Measurements from ENCODE around the gene SLC25A42. TPM values are rescaled to one million over a fixed set of nuclear protein-coding genes. Genes with fewer than 3 reads are reported as not detected.

The SLC25A42 gene
- total and polyA plus RNA-seq, 5 experiments from 2014 or later: 6.2 to 33.6 (median 14.5) TPM

DNA sequence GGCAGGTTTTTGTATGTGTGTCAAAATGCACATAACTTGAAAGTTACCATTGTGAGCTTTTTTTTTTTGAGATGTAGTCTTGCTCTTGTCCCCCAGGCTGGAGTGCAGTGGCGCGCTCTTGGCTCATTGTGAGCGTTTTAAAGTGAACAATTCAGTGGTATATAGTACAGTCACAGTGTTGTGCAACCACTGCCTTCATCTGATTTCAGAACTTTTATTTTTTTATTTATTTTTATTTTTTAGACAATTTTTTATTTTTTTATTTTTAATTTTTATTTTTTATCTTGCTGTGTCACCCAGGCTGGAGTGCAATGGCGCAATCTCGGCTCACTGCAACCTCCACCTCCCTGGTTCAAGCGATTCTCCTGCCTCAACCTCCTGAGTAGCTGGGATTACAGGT, 15.0 kb downstream of the SLC25A42 start:
- peaks cover 21 to 38% (median 33%) of the 10 kb centered on the region in 4 donors for H3K4me1 Mint-ChIP-seq
- POLR2A ChIA-PET: interaction anchor here (0.6 kb wide), 1 partner anchor 562 kb away, joined by 5 read pairs; no protein-coding TSS in a partner anchor
- ATAC-seq (no peak), DNase-seq (no peak)
- peaks cover 0 to 33% (median 0%) of the 10 kb centered on the region in 3 donors for H3K36me3 Mint-ChIP-seq
- peak overlapping the region in 1 of 10 donors; percentile 15 for H3K27ac Mint-ChIP-seq
- no peak overlapping the region for H3K4me3 Mint-ChIP-seq
- no peaks in the 10 kb centered on the region for H3K27me3 Mint-ChIP-seq
- no peaks in the 10 kb centered on the region for H3K9me3 Mint-ChIP-seq

GRCh38 chr19:19079571-19079970, 15.8 kb downstream of the SLC25A42 start:
- peaks cover 0 to 29% (median 0%) of the 10 kb centered on the region in 3 donors for H3K36me3 Mint-ChIP-seq
- no peaks in the 10 kb centered on the region for H3K9me3 Mint-ChIP-seq
- ATAC-seq (no peak), DNase-seq (no peak)
- H3K4me1 Mint-ChIP-seq: peaks cover 20 to 32% (median 29%) of the 10 kb centered on the region in 4 donors
- no peaks in the 10 kb centered on the region for H3K27me3 Mint-ChIP-seq
- peak overlapping the region in 4 of 10 donors; percentile 35 to 74 (median 59) for H3K27ac Mint-ChIP-seq
- POLR2A ChIA-PET: no interaction called here
- H3K4me3 Mint-ChIP-seq: no peak overlapping the region

DNA sequence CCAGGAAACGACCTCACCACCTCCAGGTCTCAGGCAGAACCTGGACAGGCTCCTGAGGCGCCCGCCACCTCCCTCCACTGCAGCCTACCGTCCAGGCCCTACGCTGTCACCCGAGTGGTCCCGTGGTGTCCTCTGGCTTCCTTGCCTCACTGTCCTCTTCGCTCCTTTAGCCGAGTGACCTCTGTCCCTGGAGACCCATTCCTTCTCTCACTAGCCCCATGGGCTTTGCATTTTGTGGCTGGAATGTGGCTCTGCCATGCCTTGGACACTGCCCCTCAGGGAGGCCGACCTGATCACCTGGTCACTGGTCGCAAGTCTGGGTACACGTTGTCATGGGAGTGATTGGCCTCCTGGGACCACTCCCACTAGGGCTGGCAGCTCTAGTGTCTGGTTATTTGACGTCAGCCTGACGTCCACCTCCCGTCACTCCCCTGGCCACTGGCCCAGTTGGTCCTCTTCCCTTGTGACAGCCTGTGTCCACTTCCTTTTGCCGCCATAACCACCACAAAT, 17.9 kb downstream of the SLC25A42 start:
- peak overlapping the region in 5 of 10 donors; percentile 31 to 69 (median 67) for H3K27ac Mint-ChIP-seq
- ATAC-seq (no peak), DNase-seq (no peak)
- H3K4me3 Mint-ChIP-seq: no peak overlapping the region
- no peaks in the 10 kb centered on the region for H3K9me3 Mint-ChIP-seq
- no peaks in the 10 kb centered on the region for H3K27me3 Mint-ChIP-seq
- peaks cover 0 to 17% (median 0%) of the 10 kb centered on the region in 3 donors for H3K36me3 Mint-ChIP-seq
- POLR2A ChIA-PET: no interaction called here
- peaks cover 18 to 27% (median 26%) of the 10 kb centered on the region in 4 donors for H3K4me1 Mint-ChIP-seq

DNA sequence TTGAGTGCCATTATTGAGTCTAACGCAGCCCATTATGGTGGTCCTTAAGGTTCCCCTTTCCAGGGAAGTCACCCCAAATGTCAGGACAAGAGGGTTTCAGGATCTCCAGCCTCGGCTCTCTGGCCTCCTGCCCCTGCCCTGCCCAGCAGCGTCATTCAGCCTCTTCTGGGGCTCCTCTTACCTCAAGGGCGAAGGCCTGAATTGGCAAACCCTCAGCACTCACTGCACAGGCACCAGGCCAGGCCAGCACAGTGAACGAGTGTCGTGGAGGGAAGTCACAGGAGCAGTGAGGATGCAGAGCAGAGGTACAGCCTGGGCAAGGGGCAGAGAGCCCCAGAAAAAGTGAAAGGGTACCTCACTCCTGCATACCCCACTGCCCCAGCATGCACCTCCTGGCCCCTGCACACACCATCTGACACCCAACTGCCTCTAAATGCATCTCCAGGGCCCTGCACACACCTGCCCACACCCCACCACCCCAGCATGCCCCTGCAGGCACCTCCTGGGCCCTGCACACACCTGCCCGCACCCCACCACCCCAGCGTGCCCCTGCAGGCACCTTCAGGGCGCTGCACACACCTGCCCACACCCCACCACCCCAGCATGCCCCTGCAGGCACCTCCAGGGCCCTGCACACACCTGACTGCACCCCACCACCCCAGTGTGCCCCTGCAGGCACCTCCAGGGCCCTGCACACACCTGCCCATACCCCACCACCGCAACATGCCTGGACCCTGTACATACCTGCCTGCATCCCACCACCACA, 19.8 kb downstream of the SLC25A42 start:
- Mint-ChIP-seq H3K4me1 (peaks cover 12 to 16% (median 15%) of the 10 kb centered on the region in 4 donors), H3K27me3 (no peaks in the 10 kb centered on the region), H3K4me3 (no peak overlapping the region), H3K27ac (peak overlapping the region in 2 of 10 donors; percentile 20 to 40), H3K36me3 (peaks cover 0 to 12% (median 2%) of the 10 kb centered on the region in 3 donors), H3K9me3 (no peaks in the 10 kb centered on the region)
- ATAC-seq (no peak), DNase-seq (no peak)
- POLR2A ChIA-PET: no interaction called here

- no peaks in the 10 kb centered on the region for H3K27me3 Mint-ChIP-seq
- ATAC-seq: no peak
- peaks cover 4 to 9% (median 5%) of the 10 kb centered on the region in 4 donors for H3K4me1 Mint-ChIP-seq
- POLR2A ChIA-PET: no interaction called here
- no peak overlapping the region for H3K4me3 Mint-ChIP-seq
- peak overlapping the region in 3 of 10 donors; percentile 9 to 51 (median 25) for H3K27ac Mint-ChIP-seq
- H3K9me3 Mint-ChIP-seq: no peaks in the 10 kb centered on the region
- peaks cover 0 to 14% (median 2%) of the 10 kb centered on the region in 3 donors for H3K36me3 Mint-ChIP-seq
- DNase-seq: no peak
Measured at GRCh38 chr19:19087676-19088075, 23.9 kb downstream of the SLC25A42 start.

DNA sequence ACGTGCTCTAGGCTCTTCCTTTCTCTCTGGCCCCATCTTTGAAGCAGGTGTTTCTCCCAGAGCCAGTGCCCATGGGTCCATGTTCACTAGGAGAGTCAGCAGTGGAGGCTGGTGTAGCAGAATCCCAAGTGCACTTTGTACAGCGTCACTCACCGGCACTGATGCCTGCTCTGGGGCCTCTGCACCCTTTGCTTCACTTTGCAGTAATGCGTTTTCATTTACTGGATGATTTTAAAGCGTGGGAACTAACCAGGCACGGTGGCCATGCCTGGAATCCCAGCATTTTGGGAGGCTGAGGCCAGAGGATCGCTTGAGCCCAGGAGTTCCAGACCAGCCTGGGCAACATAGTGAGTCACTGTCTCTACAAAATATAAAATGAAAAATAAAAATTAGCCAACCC, 30.7 kb downstream of the SLC25A42 start:
- H3K36me3 Mint-ChIP-seq: peaks cover 0 to 36% (median 5%) of the 10 kb centered on the region in 3 donors
- H3K27ac Mint-ChIP-seq: peak overlapping the region in 1 of 10 donors; percentile 35
- no peak for ATAC-seq
- H3K4me1 Mint-ChIP-seq: peaks cover 0 to 7% (median under 1%) of the 10 kb centered on the region in 4 donors
- H3K9me3 Mint-ChIP-seq: no peaks in the 10 kb centered on the region
- no peak for DNase-seq
- no peaks in the 10 kb centered on the region for H3K27me3 Mint-ChIP-seq
- POLR2A ChIA-PET: interaction anchor here (1.0 kb wide), 1 partner anchor 28 kb away, joined by 3 read pairs; no protein-coding TSS in a partner anchor
- H3K4me3 Mint-ChIP-seq: no peak overlapping the region

GRCh38 chr19:19095691-19096090, 31.9 kb downstream of the SLC25A42 start:
- POLR2A ChIA-PET: no interaction called here
- Mint-ChIP-seq H3K4me3 (no peak overlapping the region), H3K27me3 (no peaks in the 10 kb centered on the region), H3K36me3 (peaks cover 0 to 38% (median 9%) of the 10 kb centered on the region in 3 donors), H3K4me1 (peaks cover 0 to 7% (median 2%) of the 10 kb centered on the region in 4 donors), H3K27ac (no peak overlapping the region), H3K9me3 (no peaks in the 10 kb centered on the region)
- ATAC-seq (no peak), DNase-seq (no peak)

- ATAC-seq: no peak
- no peak for DNase-seq
- POLR2A ChIA-PET: no interaction called here
- Mint-ChIP-seq H3K4me3 (no peak overlapping the region), H3K9me3 (no peaks in the 10 kb centered on the region), H3K36me3 (peaks cover 0 to 44% (median 9%) of the 10 kb centered on the region in 3 donors), H3K27me3 (no peaks in the 10 kb centered on the region), H3K4me1 (peaks cover 0 to 7% (median 2%) of the 10 kb centered on the region in 4 donors), H3K27ac (no peak overlapping the region)
Measured at GRCh38 chr19:19096641-19097627, 33.1 kb downstream of the SLC25A42 start.

DNA sequence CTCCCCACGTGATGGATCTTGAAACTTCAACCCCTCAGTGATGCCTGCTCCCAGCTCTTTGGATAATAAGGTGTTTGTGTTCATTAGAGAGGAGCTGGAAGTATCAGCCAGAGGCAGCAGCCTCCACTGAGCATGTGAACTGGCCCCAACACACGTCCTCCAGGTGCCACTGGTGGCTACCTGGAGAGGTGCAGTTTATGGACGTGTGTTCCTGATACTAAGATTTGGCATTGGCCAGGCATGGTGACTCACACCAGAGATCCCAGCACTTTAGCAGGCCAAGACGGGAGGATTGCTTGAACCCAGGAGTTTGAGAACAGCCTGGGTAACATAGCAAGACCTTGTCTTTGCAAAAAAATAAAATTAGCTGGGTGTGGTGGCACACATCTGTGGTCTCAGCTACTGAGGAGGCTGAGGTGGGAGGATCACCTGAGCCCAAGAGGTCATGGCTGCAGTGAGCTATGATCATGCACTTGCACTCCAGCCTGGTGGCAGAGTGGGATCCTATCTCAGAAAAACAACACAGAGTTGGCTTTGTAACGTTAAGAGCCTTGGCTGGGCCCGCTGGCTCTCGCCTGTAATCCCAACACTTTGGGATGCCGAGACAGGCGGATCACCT, 34.4 kb downstream of the SLC25A42 start:
- no peak overlapping the region for H3K4me3 Mint-ChIP-seq

DNA sequence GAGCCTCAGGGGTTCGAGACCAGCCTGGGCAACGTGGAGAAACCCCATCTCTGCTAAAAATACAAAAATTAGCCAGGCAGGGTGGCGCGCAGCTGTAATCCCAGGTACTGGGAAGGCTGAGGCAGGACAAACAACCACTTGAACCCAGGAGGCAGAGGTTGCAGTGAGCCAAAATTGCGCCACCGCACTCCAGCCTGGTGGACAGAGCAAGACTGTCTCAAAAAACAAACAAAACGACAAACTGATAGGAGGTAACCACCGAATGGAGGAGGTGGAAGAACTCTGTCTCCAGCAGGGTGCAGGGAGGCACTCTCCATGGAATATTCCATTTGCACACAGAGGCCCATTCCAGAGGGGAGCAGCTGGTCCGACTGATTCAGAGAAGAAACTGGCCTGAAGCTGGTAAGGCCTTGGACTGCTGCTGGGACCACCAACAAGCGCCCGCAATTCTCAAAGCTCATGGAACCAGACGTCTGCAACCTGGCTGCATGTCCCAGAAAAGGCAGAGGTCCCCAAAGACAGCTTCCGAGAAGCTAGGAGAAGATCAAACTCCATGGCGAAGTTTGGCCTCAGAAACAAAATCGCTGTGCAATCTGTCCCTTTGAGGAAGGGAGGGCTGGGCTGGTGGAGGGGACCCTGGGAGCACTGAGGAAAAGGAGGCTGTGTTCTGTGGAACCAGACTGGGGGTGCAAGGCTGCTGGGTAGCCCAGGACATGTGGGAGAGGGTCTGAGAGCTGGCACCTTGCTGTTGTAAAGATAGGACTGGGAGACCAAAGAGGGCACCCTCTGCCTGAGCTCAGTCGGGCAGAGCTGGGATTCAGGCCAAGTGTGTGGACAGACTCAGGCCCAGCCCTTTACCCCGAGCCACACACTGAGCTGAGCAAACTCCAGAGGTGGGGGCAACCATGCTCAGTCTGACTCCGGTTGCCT, 35.2 kb downstream of the SLC25A42 start:
- Mint-ChIP-seq H3K9me3 (no peaks in the 10 kb centered on the region), H3K27ac (no peak overlapping the region), H3K4me1 (peaks cover 0 to 3% (median 2%) of the 10 kb centered on the region in 4 donors), H3K4me3 (no peak overlapping the region), H3K27me3 (no peaks in the 10 kb centered on the region), H3K36me3 (peaks cover 0 to 54% (median 9%) of the 10 kb centered on the region in 3 donors)
- DNase-seq (no peak), ATAC-seq (no peak)
- POLR2A ChIA-PET: interaction anchor here (0.6 kb wide), 1 partner anchor 132 kb away, joined by 4 read pairs; no protein-coding TSS in a partner anchor

More for the DNA sequence above, 34.4 kb downstream of the SLC25A42 start:
- Mint-ChIP-seq H3K36me3 (peaks cover 0 to 52% (median 9%) of the 10 kb centered on the region in 3 donors), H3K27ac (no peak overlapping the region), H3K4me1 (peaks cover 0 to 3% (median 2%) of the 10 kb centered on the region in 4 donors), H3K27me3 (no peaks in the 10 kb centered on the region), H3K9me3 (no peaks in the 10 kb centered on the region)
- DNase-seq (no peak), ATAC-seq (no peak)
- POLR2A ChIA-PET: no interaction called here

- no peaks in the 10 kb centered on the region for H3K27me3 Mint-ChIP-seq
- H3K36me3 Mint-ChIP-seq: peaks cover 0 to 51% (median 9%) of the 10 kb centered on the region in 3 donors
- no peak overlapping the region for H3K4me3 Mint-ChIP-seq
- H3K27ac Mint-ChIP-seq: no peak overlapping the region
- POLR2A ChIA-PET: no interaction called here
- ATAC-seq (no peak), DNase-seq (no peak)
- H3K4me1 Mint-ChIP-seq: peaks cover 0 to 3% (median under 1%) of the 10 kb centered on the region in 4 donors
- H3K9me3 Mint-ChIP-seq: no peaks in the 10 kb centered on the region
Measured at GRCh38 chr19:19101540-19101939, 37.7 kb downstream of the SLC25A42 start.
